Sigmoid colon (tissue), 7 donors: ENCODE data around the gene EHMT1. TPM values are rescaled to one million over a fixed set of nuclear protein-coding genes. Genes with fewer than 3 reads are reported as not detected.

Experiments used
- DNase-seq: peaks from one replicate; pipeline ENCODE4 v3.0.0-alpha.2; 2019
- H3K27ac ChIP-seq, 4 donors: fragments of 200-600 bp; sonication (generic); one replicate each; pipeline ENCODE4 v1.5.1; 2016 to 2019; ENCODE audit warnings: mild to moderate bottlenecking in 1 of 4
- H3K27me3 ChIP-seq, 3 donors: fragments of 200-600 bp; sonication (generic); one replicate each; pipeline ENCODE4 v1.5.1; 2019; ENCODE audit warnings: mild to moderate bottlenecking in 1 of 3
- H3K36me3 ChIP-seq, 4 donors: fragments of 200-600 bp; sonication (generic); one replicate each; pipeline ENCODE4 v1.5.1; 2016 to 2019
- H3K4me1 ChIP-seq, 4 donors: fragments of 200-600 bp; sonication (generic); one replicate each; pipeline ENCODE4 v1.5.1; 2017 to 2019
- H3K4me3 ChIP-seq, 4 donors: fragments of 200-600 bp; sonication (generic); one replicate each; pipeline ENCODE4 v1.5.1; 2017 to 2019; ENCODE audit warnings: mild to moderate bottlenecking in 2 of 4, moderate library complexity in 1 of 4
- H3K9me3 ChIP-seq, 4 donors: fragments of 200-600 bp in 3 of 4; sonication (generic) in 3 of 4; one replicate each; pipeline versions ENCODE4 v1.5.1 to v1.6.1; 2013 to 2019
- CTCF ChIP-seq, 4 experiments: fragments of 450-650 bp in 3 of 4; fragments of 200-600 bp in 1 of 4; IDR thresholded peaks; one replicate each; pipeline ENCODE4 v1.5.1; 2016 to 2019; ENCODE audit warnings: antibody characterized with exemption in 4 of 4, mild to moderate bottlenecking in 3 of 4, moderate library complexity in 2 of 4
- EP300 ChIP-seq, 4 donors: sonication (generic); formaldehyde crosslinking; IDR thresholded peaks; one replicate each; pipeline ENCODE4 v1.6.1; 2017; ENCODE audit warnings: antibody characterized with exemption in 4 of 4
- POLR2A ChIP-seq, 2 donors: fragments of 450-650 bp; IDR thresholded peaks; one replicate each; pipeline ENCODE4 v1.6.1; 2016; ENCODE audit warnings: antibody characterized with exemption in 2 of 2, mild to moderate bottlenecking in 2 of 2, moderate library complexity in 2 of 2
- POLR2AphosphoS5 ChIP-seq, 4 donors: sonication (generic); formaldehyde crosslinking; IDR thresholded peaks; one replicate each; pipeline ENCODE4 v1.6.1; 2017; ENCODE audit warnings: antibody characterized with exemption in 4 of 4
- WGBS, 2 donors: extraction: QIAGEN DNeasy Blood & Tissue Kit; methylation state at CpG; one replicate each; pipeline ENCODE4 v1.1.7; 2013; 5-methylcytosine and 5-hydroxymethylcytosine counted together
- intact Hi-C: fragments of 100-400 bp; cut with DNase I; formaldehyde crosslinking; loops from one replicate; pipeline ENCODE4 v1.15.1; 2023
- polyA plus RNA-seq, 3 donors: library from polyadenylated mRNA; stranded (reverse); fragments of 200-250 nt; gene quantifications; one replicate each; pipeline ENCODE4 v1.2.3, GENCODE V29; 2013
- total RNA-seq, 4 donors: library from RNA; depleted of rRNA; stranded (reverse); fragments of >200 nt; gene quantifications; one replicate each; pipeline ENCODE4 v1.1.0, GENCODE V29; 2016
- donor health status: healthy with polysubstance abuse.
- donor health status: Bipolar disorder and iron deficiency.
- donor health status: healthy.

EHMT1 gene
- total and polyA plus RNA-seq, 7 donors, result 19.2 to 91.4 (median 60.4) TPM

GRCh38 chr9:137798901-137799629, 180.3 kb downstream of the EHMT1 start:
- no peak for DNase-seq
- Histone ChIP-seq H3K27ac (no peak overlapping the region), H3K36me3 (peaks cover 4 to 97% (median 44%) of the 10 kb centered on the region in 4 donors), H3K4me1 (no peaks in the 10 kb centered on the region), H3K4me3 (no peak overlapping the region), H3K9me3 (no peaks in the 10 kb centered on the region), H3K27me3 (no peaks in the 10 kb centered on the region)
- TF ChIP-seq EP300 (IDR thresholded peaks at IDR 0.05) (no peak), POLR2AphosphoS5 (IDR thresholded peaks at IDR 0.05) (no peak), CTCF (IDR thresholded peaks at IDR 0.05) (no peak), POLR2A (IDR thresholded peaks at IDR 0.05) (no peak)
- intact Hi-C loops, result no loop called here
- WGBS, 2 donors, result 93 to 94% methylated on average over 21 of the region's 21 CpGs

GRCh38 chr9:137799630-137799983, 180.8 kb downstream of the EHMT1 start:
- DNase-seq, result no peak
- no peak overlapping the region for H3K4me3 ChIP-seq
- H3K4me1 ChIP-seq, result no peaks in the 10 kb centered on the region
- TF ChIP-seq CTCF (IDR thresholded peaks at IDR 0.05), result no peak
- TF ChIP-seq EP300 (IDR thresholded peaks at IDR 0.05), result no peak
- no peak for TF ChIP-seq POLR2AphosphoS5 (IDR thresholded peaks at IDR 0.05)
- TF ChIP-seq POLR2A (IDR thresholded peaks at IDR 0.05), result no peak
- no peaks in the 10 kb centered on the region for H3K27me3 ChIP-seq
- H3K9me3 ChIP-seq, result no peaks in the 10 kb centered on the region
- WGBS, 2 donors, result 94 to 95% methylated on average over 12 of the region's 12 CpGs
- intact Hi-C loops, result no loop called here
- H3K36me3 ChIP-seq, result peaks cover 4 to 92% (median 44%) of the 10 kb centered on the region in 4 donors
- no peak overlapping the region for H3K27ac ChIP-seq

- no peak for DNase-seq
- H3K9me3 ChIP-seq, result no peaks in the 10 kb centered on the region
- TF ChIP-seq CTCF (IDR thresholded peaks at IDR 0.05) (no peak), POLR2AphosphoS5 (IDR thresholded peaks at IDR 0.05) (no peak), EP300 (IDR thresholded peaks at IDR 0.05) (no peak), POLR2A (IDR thresholded peaks at IDR 0.05) (no peak)
- H3K36me3 ChIP-seq, result peaks cover 4 to 84% (median 42%) of the 10 kb centered on the region in 4 donors
- 92% methylated on average over 31 of the region's 31 CpGs for WGBS, 2 donors
- no peaks in the 10 kb centered on the region for H3K27me3 ChIP-seq
- no peak overlapping the region for H3K27ac ChIP-seq
- intact Hi-C loops, result no loop called here
- no peak overlapping the region for H3K4me3 ChIP-seq
- no peaks in the 10 kb centered on the region for H3K4me1 ChIP-seq
Observed at GRCh38 chr9:137800196-137801022, 181.6 kb downstream of the EHMT1 start.

GRCh38 chr9:137801023-137801319, 182.2 kb downstream of the EHMT1 start:
- 90 to 96% methylated on average over 7 of the region's 7 CpGs for WGBS, 2 donors
- Histone ChIP-seq H3K36me3 (peaks cover 4 to 78% (median 41%) of the 10 kb centered on the region in 4 donors), H3K9me3 (no peaks in the 10 kb centered on the region), H3K27ac (no peak overlapping the region), H3K4me3 (no peak overlapping the region), H3K4me1 (no peaks in the 10 kb centered on the region), H3K27me3 (no peaks in the 10 kb centered on the region)
- no peak for DNase-seq
- intact Hi-C loops, result no loop called here
- TF ChIP-seq EP300 (IDR thresholded peaks at IDR 0.05) (no peak), POLR2AphosphoS5 (IDR thresholded peaks at IDR 0.05) (no peak), CTCF (IDR thresholded peaks at IDR 0.05) (no peak), POLR2A (IDR thresholded peaks at IDR 0.05) (no peak)
